BJ (cell line): ENCODE data around the gene RTL10. TPM values are rescaled to one million over a fixed set of nuclear protein-coding genes. Genes with fewer than 3 reads are reported as not detected.

Experiments
- CTCF ChIA-PET: fragments of 350-600 bp; formaldehyde crosslinking; extraction: SDS; loops from one replicate; lab custom pipeline; 2021; ENCODE audit warnings: antibody characterized with exemption, inconsistent platforms; lab: Yijun Ruan, JAX
- POLR2A ChIA-PET: fragments of 300-600 bp; sonication (Branson Sonifier 250); formaldehyde crosslinking; extraction: SDS; loops from one replicate; lab custom pipeline; 2021; ENCODE audit warnings: antibody characterized with exemption; lab: Charles Lee
- DNase-seq: peaks from one replicate; pipeline ENCODE4 v3.0.0-alpha.2; 2011; ENCODE audit warnings: low read depth
- H3K27me3 ChIP-seq: 2 replicates; pipeline ENCODE4 v1.6.0; 2011; ENCODE audit warnings: low read length; ENCODE audit not compliant: control insufficient read depth, insufficient read depth
- H3K36me3 ChIP-seq: 2 replicates; pipeline ENCODE4 v1.5.1; 2011; ENCODE audit warnings: low read length; ENCODE audit not compliant: control insufficient read depth, insufficient read depth
- H3K4me3 ChIP-seq: 2 replicates; pipeline ENCODE4 v1.5.1; 2011; ENCODE audit warnings: low read depth, mild to moderate bottlenecking, control low read depth, low read length
- polyA plus RNA-seq: library from polyadenylated mRNA; depleted of rRNA; stranded (reverse); fragments of >200 nt; gene quantifications from 2 replicates; pipeline ENCODE4 v1.2.3, GENCODE V29; 2011
- TF ChIP-seq, protein P1 (sequence below): IDR thresholded peaks from 2 replicates; pipeline ENCODE4 v1.5.1; 2011; ENCODE audit warnings: low read depth, mild to moderate bottlenecking, control low read depth, inconsistent platforms, low read length, moderate library complexity; ENCODE audit not compliant: insufficient read depth

The RTL10 gene
- polyA plus RNA-seq, 1 experiment: 18.9 TPM

GRCh38 chr22:19846620-19847344 lies 7.9 kb downstream of the RTL10 start:
- no peak for DNase-seq
- no peak overlapping the region for H3K4me3 ChIP-seq
- H3K27me3 ChIP-seq: no peaks in the 10 kb centered on the region
- peaks cover 20% of the 10 kb centered on the region for H3K36me3 ChIP-seq
- POLR2A ChIA-PET: no interaction called here
- TF ChIP-seq, protein P1, sequence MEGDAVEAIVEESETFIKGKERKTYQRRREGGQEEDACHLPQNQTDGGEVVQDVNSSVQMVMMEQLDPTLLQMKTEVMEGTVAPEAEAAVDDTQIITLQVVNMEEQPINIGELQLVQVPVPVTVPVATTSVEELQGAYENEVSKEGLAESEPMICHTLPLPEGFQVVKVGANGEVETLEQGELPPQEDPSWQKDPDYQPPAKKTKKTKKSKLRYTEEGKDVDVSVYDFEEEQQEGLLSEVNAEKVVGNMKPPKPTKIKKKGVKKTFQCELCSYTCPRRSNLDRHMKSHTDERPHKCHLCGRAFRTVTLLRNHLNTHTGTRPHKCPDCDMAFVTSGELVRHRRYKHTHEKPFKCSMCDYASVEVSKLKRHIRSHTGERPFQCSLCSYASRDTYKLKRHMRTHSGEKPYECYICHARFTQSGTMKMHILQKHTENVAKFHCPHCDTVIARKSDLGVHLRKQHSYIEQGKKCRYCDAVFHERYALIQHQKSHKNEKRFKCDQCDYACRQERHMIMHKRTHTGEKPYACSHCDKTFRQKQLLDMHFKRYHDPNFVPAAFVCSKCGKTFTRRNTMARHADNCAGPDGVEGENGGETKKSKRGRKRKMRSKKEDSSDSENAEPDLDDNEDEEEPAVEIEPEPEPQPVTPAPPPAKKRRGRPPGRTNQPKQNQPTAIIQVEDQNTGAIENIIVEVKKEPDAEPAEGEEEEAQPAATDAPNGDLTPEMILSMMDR: no peak
- CTCF ChIA-PET: interaction anchor here (0.8 kb wide), 1 partner anchor 116 kb away, joined by 3 read pairs; no protein-coding TSS in a partner anchor

GRCh38 chr22:19845054-19845722 lies 9.5 kb downstream of the RTL10 start:
- no peak for DNase-seq
- H3K4me3 ChIP-seq: no peak overlapping the region
- CTCF ChIA-PET: no interaction called here
- POLR2A ChIA-PET: interaction anchor here (0.6 kb wide), 1 partner anchor 214 kb away, joined by 6 read pairs; no protein-coding TSS in a partner anchor
- H3K36me3 ChIP-seq: peaks cover 8% of the 10 kb centered on the region
- H3K27me3 ChIP-seq: no peaks in the 10 kb centered on the region
- TF ChIP-seq, protein P1: no peak

DNA sequence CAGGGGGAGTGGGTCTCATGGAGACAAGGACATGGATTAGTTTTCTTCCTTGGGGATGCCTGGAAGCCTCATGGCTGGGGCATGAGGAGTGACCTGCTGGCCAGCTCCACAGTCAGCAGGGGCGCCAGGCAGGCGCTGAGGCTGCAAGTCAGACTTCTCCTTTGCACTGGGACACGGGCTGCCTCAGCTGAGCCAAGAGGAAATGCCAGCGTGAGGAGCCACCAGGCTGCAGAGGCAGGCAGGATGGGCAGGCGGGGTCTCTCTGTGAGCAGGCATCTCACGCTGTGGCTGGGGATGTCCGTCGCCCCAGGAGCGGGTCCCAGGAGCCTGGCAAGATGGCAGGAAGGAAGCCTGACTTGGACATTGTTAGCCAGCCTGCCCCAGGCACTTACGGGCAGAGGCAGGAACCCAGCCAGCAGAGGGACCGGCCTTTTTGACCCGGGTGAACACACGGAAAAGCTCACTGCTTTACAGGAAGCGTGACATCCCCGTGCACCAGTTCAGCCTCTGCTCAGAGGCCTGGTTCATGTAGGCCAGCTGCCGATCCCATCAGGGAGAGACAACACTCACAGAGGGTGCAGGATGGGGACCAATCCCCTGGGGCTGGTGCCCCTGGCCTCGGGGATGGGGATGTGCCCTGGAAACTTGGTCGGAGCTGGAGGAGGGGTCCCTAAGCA lies 10.2 kb downstream of the RTL10 start:
- CTCF ChIA-PET: no interaction called here
- POLR2A ChIA-PET: no interaction called here
- TF ChIP-seq, protein P1: peak; percentile 38; the same call in 1 of the 2 replicates
- Histone ChIP-seq H3K36me3 (peaks cover 4% of the 10 kb centered on the region), H3K27me3 (no peaks in the 10 kb centered on the region), H3K4me3 (no peak overlapping the region)
- no peak for DNase-seq

- ChIA-PET POLR2A (no interaction called here), CTCF (interaction anchor here (0.8 to 1.4 kb wide), 2 partner anchors 11 to 43 kb away, joined by 4 read pairs; no protein-coding TSS in a partner anchor)
- TF ChIP-seq, protein P1: no peak
- no peak overlapping the region for H3K4me3 ChIP-seq
- no peak for DNase-seq
- H3K36me3 ChIP-seq: peaks cover 4% of the 10 kb centered on the region
- no peaks in the 10 kb centered on the region for H3K27me3 ChIP-seq
These were observed 10.8 kb downstream of the RTL10 start for GRCh38 chr22:19843857-19844376.
